Skin epidermis (tissue), 12 donors: Measurements from ENCODE around the gene OPN4.
"Not testable (repeated sequence)": the region's sequence is repeated elsewhere in the genome, so short reads cannot be mapped to it uniquely, and the experiment has no call there.

Source experiments
- H3K27ac ChIP-seq, 21 experiments: fragments of 200-600 bp; sonication (generic) in 11 of 21; one replicate each; pipeline ENCODE4 v1.5.0; 2020; ENCODE audit warnings: mild to moderate bottlenecking in 3 of 21, inconsistent platforms in 2 of 21, moderate library complexity in 2 of 21
- H3K4me3 ChIP-seq, 7 experiments: fragments of 200-600 bp; sonication (generic) in 2 of 7; one replicate each; pipeline ENCODE4 v1.5.0; 2020; ENCODE audit warnings: inconsistent platforms in 2 of 7, mild to moderate bottlenecking in 2 of 7, moderate library complexity in 1 of 7

Gene OPN4, protein sequence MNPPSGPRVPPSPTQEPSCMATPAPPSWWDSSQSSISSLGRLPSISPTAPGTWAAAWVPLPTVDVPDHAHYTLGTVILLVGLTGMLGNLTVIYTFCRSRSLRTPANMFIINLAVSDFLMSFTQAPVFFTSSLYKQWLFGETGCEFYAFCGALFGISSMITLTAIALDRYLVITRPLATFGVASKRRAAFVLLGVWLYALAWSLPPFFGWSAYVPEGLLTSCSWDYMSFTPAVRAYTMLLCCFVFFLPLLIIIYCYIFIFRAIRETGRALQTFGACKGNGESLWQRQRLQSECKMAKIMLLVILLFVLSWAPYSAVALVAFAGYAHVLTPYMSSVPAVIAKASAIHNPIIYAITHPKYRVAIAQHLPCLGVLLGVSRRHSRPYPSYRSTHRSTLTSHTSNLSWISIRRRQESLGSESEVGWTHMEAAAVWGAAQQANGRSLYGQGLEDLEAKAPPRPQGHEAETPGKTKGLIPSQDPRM

DNA sequence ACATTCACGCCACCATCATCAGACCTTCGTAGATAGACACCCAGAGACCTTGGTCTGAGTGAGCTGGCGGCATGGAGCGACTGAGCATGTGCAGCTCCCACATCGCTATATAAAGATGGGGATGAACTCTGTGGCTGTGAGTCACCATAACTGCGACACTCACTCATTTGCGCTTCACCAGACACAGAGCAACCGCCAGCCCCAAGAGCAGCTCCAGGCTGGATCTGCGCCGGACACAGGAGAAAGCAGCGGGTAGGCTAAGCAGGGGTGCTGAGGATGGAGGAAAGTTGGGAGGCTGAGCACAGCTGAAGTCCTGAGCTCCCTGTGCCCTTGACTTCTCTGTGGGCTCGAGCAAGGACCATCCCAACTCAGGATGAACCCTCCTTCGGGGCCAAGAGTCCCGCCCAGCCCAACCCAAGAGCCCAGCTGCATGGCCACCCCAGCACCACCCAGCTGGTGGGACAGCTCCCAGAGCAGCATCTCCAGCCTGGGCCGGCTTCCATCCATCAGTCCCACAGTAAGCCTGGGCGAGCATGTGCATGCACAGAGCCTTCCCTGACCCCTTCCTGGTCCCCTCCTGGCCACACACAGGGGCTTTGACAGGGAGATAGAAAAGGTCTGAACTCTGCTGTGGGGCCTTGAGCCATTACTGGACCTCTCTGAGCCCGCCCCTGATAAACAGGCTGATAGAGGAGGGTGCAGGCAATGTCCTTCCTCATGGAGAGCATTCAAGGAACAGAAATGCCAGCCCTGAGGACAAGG, at the start of gene OPN4:
Gene OPN4 (plus strand): TSS at position 137 of the 762 bp plus-strand sequence. CDS start 237 bp downstream, at position 374.
- no peak within 1 kb of the TSS for H3K4me3 ChIP-seq
- no peak within 1 kb of the TSS for H3K27ac ChIP-seq

GRCh38 chr10:86607674-86608073, 46.7 kb upstream of the OPN4 start:
- H3K27ac ChIP-seq = no peak overlapping the region
- no peak overlapping the region for H3K4me3 ChIP-seq

- Histone ChIP-seq H3K27ac (no peak overlapping the region), H3K4me3 (no peak overlapping the region)
These were observed 44.4 kb upstream of the OPN4 start for GRCh38 chr10:86609920-86610319.

DNA sequence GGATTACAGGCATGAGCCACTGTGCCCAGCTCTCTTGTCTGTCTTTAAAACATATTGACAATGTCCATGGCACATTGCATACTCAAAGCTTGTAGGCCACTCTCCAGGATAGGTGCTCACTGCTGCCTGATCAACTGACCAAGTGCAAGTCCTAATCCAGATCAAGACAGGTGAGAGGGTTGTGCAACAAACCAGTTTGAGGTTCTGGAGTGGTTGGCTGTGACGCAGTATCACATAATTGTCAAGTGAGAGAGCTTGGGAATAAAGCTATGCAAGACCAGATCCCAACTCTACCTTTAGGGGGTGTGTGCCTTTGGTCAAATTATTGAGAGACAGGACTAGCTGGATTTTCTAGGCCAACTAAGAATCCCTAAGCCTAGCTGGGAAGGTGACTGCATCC, 43.0 kb upstream of the OPN4 start:
- no peak overlapping the region for H3K27ac ChIP-seq
- H3K4me3 ChIP-seq = no peak overlapping the region

DNA sequence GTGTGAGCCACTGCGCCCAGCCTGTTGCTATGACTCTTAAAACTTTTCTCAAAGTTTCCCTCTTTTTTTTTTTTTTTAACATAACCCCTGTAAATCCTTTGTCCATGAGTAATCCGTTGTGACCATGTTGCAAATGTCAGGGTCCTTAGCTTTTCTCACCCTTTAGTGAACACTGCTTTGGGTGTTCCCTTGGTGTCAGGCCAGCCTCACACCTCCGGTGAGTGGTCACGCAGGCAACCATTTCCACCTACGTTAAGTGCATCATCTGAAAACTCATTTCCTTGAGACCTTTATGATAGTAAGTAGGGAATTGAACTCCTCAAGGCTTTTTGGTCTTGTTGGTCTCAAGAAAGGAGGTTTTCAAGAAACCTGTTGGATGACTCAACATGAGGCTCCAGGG, 41.3 kb upstream of the OPN4 start:
- H3K27ac ChIP-seq = no peak overlapping the region
- H3K4me3 ChIP-seq = no peak overlapping the region

DNA sequence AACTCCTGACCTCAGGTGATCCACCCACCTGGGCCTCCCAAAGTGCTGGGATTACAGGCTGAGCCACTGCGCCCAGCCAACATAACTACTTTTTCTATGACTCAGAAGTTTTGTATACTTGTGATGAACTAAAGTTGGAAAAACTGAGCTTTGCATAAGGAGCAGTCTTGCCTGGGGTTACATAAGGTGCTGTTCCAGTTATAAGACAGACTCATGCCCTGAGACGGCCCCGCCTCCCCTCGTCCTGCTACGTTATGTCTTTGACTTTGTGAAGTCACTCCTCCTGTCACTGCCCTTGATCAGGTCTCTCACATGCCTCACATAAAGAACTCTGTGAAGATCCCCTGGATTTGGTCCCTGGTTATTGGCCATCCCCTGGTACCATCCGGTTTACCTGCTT, 40.4 kb upstream of the OPN4 start:
- Histone ChIP-seq H3K4me3 (no peak overlapping the region), H3K27ac (peak overlapping the region in 2 of 21 experiments; percentile 14 to 44)

DNA sequence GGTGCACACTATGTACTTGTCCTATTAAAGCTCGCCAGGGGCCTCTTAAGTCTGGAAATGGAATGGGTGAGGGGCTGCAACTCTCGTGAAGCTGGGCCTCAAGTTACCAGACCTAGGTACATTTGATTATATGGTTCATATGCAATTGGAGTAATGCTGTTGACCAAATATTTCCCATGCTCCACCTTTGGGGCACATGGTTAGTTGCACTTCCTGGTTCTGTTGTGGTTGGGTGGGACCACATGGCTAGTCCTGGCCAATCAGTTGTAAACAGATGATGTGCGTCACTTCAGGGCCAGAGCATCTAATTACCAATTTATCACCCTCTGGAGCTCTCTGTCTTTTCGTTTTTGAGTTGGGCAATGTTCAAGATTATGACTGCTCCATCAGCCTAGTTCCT, 39.5 kb upstream of the OPN4 start:
- H3K4me3 ChIP-seq = no peak overlapping the region
- H3K27ac ChIP-seq = peak overlapping the region in 2 of 21 experiments; percentile 5 to 44

GRCh38 chr10:86617278-86617677, 37.1 kb upstream of the OPN4 start:
- not testable (repeated sequence) for H3K27ac ChIP-seq, H3K4me3 ChIP-seq

GRCh38 chr10:86628311-86628710, 26.0 kb upstream of the OPN4 start:
- Histone ChIP-seq H3K27ac (no peak overlapping the region), H3K4me3 (no peak overlapping the region)

DNA sequence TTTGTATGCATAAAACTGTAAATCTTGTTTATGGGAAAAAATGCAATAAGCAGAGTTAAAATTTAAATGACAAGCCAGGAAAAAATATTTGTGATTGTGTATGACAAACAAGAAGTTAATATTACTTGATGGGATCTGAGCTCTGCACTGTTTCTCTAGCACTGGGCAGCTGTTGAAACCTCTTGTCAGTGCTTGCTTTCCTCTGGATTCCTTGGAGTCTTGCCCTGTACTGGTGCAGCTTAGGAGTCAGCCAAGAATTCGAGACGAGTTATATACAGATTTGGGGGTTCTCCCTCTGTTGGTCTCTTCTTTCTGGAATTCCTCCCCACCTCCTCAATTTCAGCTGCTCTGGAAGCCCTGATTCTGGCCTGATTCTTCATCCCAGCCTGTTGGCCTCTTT, 24.3 kb upstream of the OPN4 start:
- no peak overlapping the region for H3K4me3 ChIP-seq
- H3K27ac ChIP-seq = no peak overlapping the region

GRCh38 chr10:86632009-86632800, 22.1 kb upstream of the OPN4 start:
- Histone ChIP-seq H3K27ac (peak overlapping the region in 1 of 21 experiments; percentile 33), H3K4me3 (peak overlapping the region in 6 of 7 experiments; percentile 5 to 35 (median 21))

GRCh38 chr10:86632951-86633350, 21.4 kb upstream of the OPN4 start:
- H3K27ac ChIP-seq = no peak overlapping the region
- no peak overlapping the region for H3K4me3 ChIP-seq

DNA sequence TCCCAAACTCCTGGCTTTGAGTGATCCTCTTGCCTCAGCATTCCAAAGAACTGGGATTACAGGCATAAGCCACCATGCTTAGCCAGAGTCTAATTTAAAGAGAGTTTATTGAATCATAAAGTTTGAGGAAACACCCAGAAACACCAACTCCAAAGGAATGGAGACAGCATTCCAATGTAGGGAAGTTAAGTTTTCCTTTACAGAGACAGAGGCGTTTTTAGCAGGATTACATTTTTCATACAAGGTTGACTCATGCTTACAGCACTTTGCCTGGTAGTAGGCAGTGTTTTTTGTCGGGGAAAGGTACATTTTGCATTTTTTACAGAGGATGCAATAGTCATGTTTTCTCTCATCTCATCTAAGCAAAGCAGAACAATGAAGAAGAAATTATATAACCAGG, 18.9 kb upstream of the OPN4 start:
- no peak overlapping the region for H3K4me3 ChIP-seq
- no peak overlapping the region for H3K27ac ChIP-seq

DNA sequence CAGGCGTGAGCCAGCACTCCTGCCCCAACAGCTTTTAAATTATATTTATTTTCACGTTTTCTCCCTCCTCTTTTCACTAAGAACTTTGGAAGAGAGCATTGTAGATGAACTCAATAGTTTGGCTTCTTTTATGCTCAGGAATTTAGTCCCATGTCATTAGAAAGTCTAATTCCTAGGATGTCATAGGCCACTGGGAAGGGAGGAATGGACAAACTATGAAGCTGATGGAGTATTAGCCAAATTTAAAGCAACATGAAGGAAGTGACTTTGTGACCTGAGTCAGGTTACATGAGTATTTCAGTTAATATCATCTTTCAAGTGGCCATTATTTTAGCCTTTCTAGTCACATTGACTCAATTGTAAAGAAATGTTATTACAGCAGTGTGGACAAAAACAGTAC, 18.0 kb upstream of the OPN4 start:
- Histone ChIP-seq H3K4me3 (no peak overlapping the region), H3K27ac (no peak overlapping the region)

GRCh38 chr10:86642021-86642420, 12.3 kb upstream of the OPN4 start:
- H3K4me3 ChIP-seq = no peak overlapping the region

GRCh38 chr10:86642499-86642898, 11.8 kb upstream of the OPN4 start:
- H3K4me3 ChIP-seq = no peak overlapping the region
- H3K27ac ChIP-seq = peak overlapping the region in 4 of 21 experiments; percentile 23 to 80 (median 69)

More at GRCh38 chr10:86642021-86642420, 12.3 kb upstream of the OPN4 start:
- no peak overlapping the region for H3K27ac ChIP-seq

- Histone ChIP-seq H3K27ac (peak overlapping the region in 14 of 21 experiments; percentile 4 to 82 (median 67)), H3K4me3 (no peak overlapping the region)
These were observed 10.1 kb upstream of the OPN4 start for GRCh38 chr10:86644152-86644793.

GRCh38 chr10:86644794-86645445, 9.4 kb upstream of the OPN4 start:
- no peak overlapping the region for H3K4me3 ChIP-seq
- H3K27ac ChIP-seq = peak overlapping the region in 15 of 21 experiments; percentile 4 to 82 (median 64)

DNA sequence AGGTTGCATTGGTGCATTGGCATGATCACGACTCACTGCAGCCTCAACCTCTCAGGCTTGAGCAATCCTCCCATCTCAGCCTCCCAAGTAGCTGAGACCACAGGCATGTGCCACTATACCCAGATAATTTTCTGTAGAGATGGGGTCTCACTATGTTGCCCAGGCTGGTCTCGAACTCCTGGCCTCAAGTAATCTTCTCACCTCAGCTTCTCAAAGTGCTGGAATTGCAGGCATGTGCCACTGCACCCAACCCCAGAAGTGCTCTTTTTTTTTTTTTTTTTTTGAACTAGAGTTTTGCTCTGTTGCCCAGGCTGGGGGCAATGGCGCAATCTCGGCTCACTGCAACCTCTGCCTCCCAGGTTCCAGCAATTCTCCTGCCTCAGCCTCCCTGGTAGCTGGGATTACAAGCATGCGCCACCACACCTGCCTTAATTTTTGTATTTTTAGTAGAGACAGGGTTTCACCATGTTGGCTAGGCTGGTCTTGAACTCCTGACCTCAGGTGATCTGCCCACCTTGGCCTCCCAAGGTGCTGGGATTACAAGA, 8.7 kb upstream of the OPN4 start:
- not testable (repeated sequence) for H3K4me3 ChIP-seq
- peak overlapping the region in 4 of 21 experiments; percentile 73 to 82 (median 80) for H3K27ac ChIP-seq
